Measurements from ENCODE around the gene ACVR2B.
A peak's percentile ranks its signal among the peaks of the same experiment; 100 is the strongest.

Gene ACVR2B

GRCh38 chr3:38526792-38527191 is 73.1 kb downstream of the ACVR2B start:
- H4K20me1 ChIP-seq (ENCODE audit: control insufficient read depth, insufficient read depth, low read depth, low read length) = 0 out of 2 replicates have a peak, but pooled peaks cover 3% of the 10 kb centered on the region
- no peaks in the 10 kb centered on the region for H3K4me1 ChIP-seq (ENCODE audit: control insufficient read depth, low read length)
- H3K27ac ChIP-seq (ENCODE audit: low read depth, low read length) = no peak overlapping the region
- H3K4me2 ChIP-seq (ENCODE audit: low read length) = no peak overlapping the region
- no peak for TF ChIP-seq CTCF (IDR thresholded peaks at IDR 0.05; ENCODE audit: low read depth, low read length, poor library complexity, severe bottlenecking)
- no peak for TF ChIP-seq EZH2phosphoT487 (IDR thresholded peaks at IDR 0.05; ENCODE audit: borderline replicate concordance, low read length)
- no peaks in the 10 kb centered on the region for H3K9me3 ChIP-seq (ENCODE audit: control insufficient read depth, insufficient read depth, low read length)
- no peaks in the 10 kb centered on the region for H3K79me2 ChIP-seq (ENCODE audit: control insufficient read depth, low read length)
- H3F3A ChIP-seq (ENCODE audit: control insufficient read depth, insufficient read depth) = no peaks in the 10 kb centered on the region
- no peaks in the 10 kb centered on the region for H3K27me3 ChIP-seq (ENCODE audit: control insufficient read depth, low read length)
- H3K36me3 ChIP-seq (ENCODE audit: control insufficient read depth, low read length) = peaks cover 31% of the 10 kb centered on the region
- H3K9me2 ChIP-seq (replicated peaks; ENCODE audit: control insufficient read depth, low read length) = no peaks in the 10 kb centered on the region
- H3K4me3 ChIP-seq (ENCODE audit: low read length) = no peak overlapping the region

GRCh38 chr3:38528457-38528856 is 74.8 kb downstream of the ACVR2B start:
- no peaks in the 10 kb centered on the region for H3K9me2 ChIP-seq (replicated peaks; ENCODE audit: control insufficient read depth, low read length)
- H4K20me1 ChIP-seq (ENCODE audit: control insufficient read depth, insufficient read depth, low read depth, low read length) = no peaks in the 10 kb centered on the region
- no peak overlapping the region for H3K27ac ChIP-seq (ENCODE audit: low read depth, low read length)
- peaks cover 28% of the 10 kb centered on the region for H3K36me3 ChIP-seq (ENCODE audit: control insufficient read depth, low read length)
- no peaks in the 10 kb centered on the region for H3F3A ChIP-seq (ENCODE audit: control insufficient read depth, insufficient read depth)
- H3K4me1 ChIP-seq (ENCODE audit: control insufficient read depth, low read length) = no peaks in the 10 kb centered on the region
- no peak overlapping the region for H3K4me3 ChIP-seq (ENCODE audit: low read length)
- TF ChIP-seq EZH2phosphoT487 (IDR thresholded peaks at IDR 0.05; ENCODE audit: borderline replicate concordance, low read length) (no peak), CTCF (IDR thresholded peaks at IDR 0.05; ENCODE audit: low read depth, low read length, poor library complexity, severe bottlenecking) (peak; percentile 37)
- H3K79me2 ChIP-seq (ENCODE audit: control insufficient read depth, low read length) = no peaks in the 10 kb centered on the region
- no peak overlapping the region for H3K4me2 ChIP-seq (ENCODE audit: low read length)
- H3K9me3 ChIP-seq (ENCODE audit: control insufficient read depth, insufficient read depth, low read length) = no peaks in the 10 kb centered on the region
- H3K27me3 ChIP-seq (ENCODE audit: control insufficient read depth, low read length) = no peaks in the 10 kb centered on the region

- Histone ChIP-seq H3K27ac (ENCODE audit: low read depth, low read length) (no peak overlapping the region), H3K36me3 (ENCODE audit: control insufficient read depth, low read length) (peaks cover 6% of the 10 kb centered on the region), H3K9me3 (ENCODE audit: control insufficient read depth, insufficient read depth, low read length) (no peaks in the 10 kb centered on the region), H3F3A (ENCODE audit: control insufficient read depth, insufficient read depth) (no peaks in the 10 kb centered on the region), H3K4me3 (ENCODE audit: low read length) (no peak overlapping the region), H4K20me1 (ENCODE audit: control insufficient read depth, insufficient read depth, low read depth, low read length) (no peaks in the 10 kb centered on the region), H3K4me2 (ENCODE audit: low read length) (no peak overlapping the region), H3K4me1 (ENCODE audit: control insufficient read depth, low read length) (no peaks in the 10 kb centered on the region), H3K27me3 (ENCODE audit: control insufficient read depth, low read length) (no peaks in the 10 kb centered on the region), H3K79me2 (ENCODE audit: control insufficient read depth, low read length) (no peaks in the 10 kb centered on the region), H3K9me2 (replicated peaks; ENCODE audit: control insufficient read depth, low read length) (no peaks in the 10 kb centered on the region)
- TF ChIP-seq EZH2phosphoT487 (IDR thresholded peaks at IDR 0.05; ENCODE audit: borderline replicate concordance, low read length) (no peak), CTCF (IDR thresholded peaks at IDR 0.05; ENCODE audit: low read depth, low read length, poor library complexity, severe bottlenecking) (no peak)
Observed at GRCh38 chr3:38532529-38532928, 78.8 kb downstream of the ACVR2B start.
